ENCODE data around the gene FYCO1. TPM values are rescaled to one million over a fixed set of nuclear protein-coding genes. Genes with fewer than 3 reads are reported as not detected.

FYCO1 gene
- total and polyA plus RNA-seq, 2 donors (not counting 1 experiment from before 2014, with no cell fraction given), result 19.2 to 82.2 TPM

- Histone ChIP-seq H3K79me2 (ENCODE audit: control insufficient read depth, insufficient read depth, low read length) (no peaks in the 10 kb centered on the region), H4K20me1 (ENCODE audit: control insufficient read depth, extremely low read depth, insufficient read depth, low read length) (no peaks in the 10 kb centered on the region), H3K27me3 (ENCODE audit: control insufficient read depth, insufficient read depth, low read length) (no peaks in the 10 kb centered on the region), H2AFZ (ENCODE audit: low read length) (no peak overlapping the region), H3K36me3 (ENCODE audit: control insufficient read depth, insufficient read depth, low read length) (peaks cover 15% of the 10 kb centered on the region), H3K9me3 (ENCODE audit: control insufficient read depth, insufficient read depth, low read depth, low read length) (no peaks in the 10 kb centered on the region), H3K9ac (ENCODE audit: insufficient read depth, low read length) (no peak overlapping the region), H3K4me2 (ENCODE audit: extremely low read depth, insufficient read depth, low read length) (no peak overlapping the region), H3K4me3 (replicated peaks in 1 of 4; ENCODE audit: control extremely low read depth in 1 of 4, insufficient read depth in 1 of 4, low read depth in 3 of 4, low read length in 4 of 4) (no peak overlapping the region), H3K4me1 (ENCODE audit: control insufficient read depth, extremely low read depth, insufficient read depth, low read length) (peaks cover 13% of the 10 kb centered on the region), H3K27ac (ENCODE audit: insufficient read depth, low read length) (no peak overlapping the region)
- TF ChIP-seq CTCF (conservative IDR thresholded peaks at IDR 0.05 in 1 of 2, IDR thresholded peaks at IDR 0.05 in 1 of 2; ENCODE audit: low read depth in 1 of 2, low read length in 2 of 2) (no peak), EZH2 (IDR thresholded peaks at IDR 0.05; ENCODE audit: low read length, missing control alignments) (no peak)
- DNase-seq (ENCODE audit: low read depth in 2 of 2), result no peak
Observed at GRCh38 chr3:45979378-45979777, 16.2 kb downstream of the FYCO1 start.

- TF ChIP-seq CTCF (conservative IDR thresholded peaks at IDR 0.05 in 1 of 2, IDR thresholded peaks at IDR 0.05 in 1 of 2; ENCODE audit: low read depth in 1 of 2, low read length in 2 of 2) (no peak), EZH2 (IDR thresholded peaks at IDR 0.05; ENCODE audit: low read length, missing control alignments) (no peak)
- Histone ChIP-seq H4K20me1 (ENCODE audit: control insufficient read depth, extremely low read depth, insufficient read depth, low read length) (no peaks in the 10 kb centered on the region), H3K9ac (ENCODE audit: insufficient read depth, low read length) (no peak overlapping the region), H3K4me1 (ENCODE audit: control insufficient read depth, extremely low read depth, insufficient read depth, low read length) (peaks cover 13% of the 10 kb centered on the region), H3K4me2 (ENCODE audit: extremely low read depth, insufficient read depth, low read length) (no peak overlapping the region), H3K79me2 (ENCODE audit: control insufficient read depth, insufficient read depth, low read length) (no peaks in the 10 kb centered on the region), H3K4me3 (replicated peaks in 1 of 4; ENCODE audit: control extremely low read depth in 1 of 4, insufficient read depth in 1 of 4, low read depth in 3 of 4, low read length in 4 of 4) (no peak overlapping the region), H3K36me3 (ENCODE audit: control insufficient read depth, insufficient read depth, low read length) (peaks cover 15% of the 10 kb centered on the region), H3K9me3 (ENCODE audit: control insufficient read depth, insufficient read depth, low read depth, low read length) (no peaks in the 10 kb centered on the region), H3K27ac (ENCODE audit: insufficient read depth, low read length) (no peak overlapping the region), H2AFZ (ENCODE audit: low read length) (no peak overlapping the region), H3K27me3 (ENCODE audit: control insufficient read depth, insufficient read depth, low read length) (no peaks in the 10 kb centered on the region)
- no peak for DNase-seq (ENCODE audit: low read depth in 2 of 2)
Observed at GRCh38 chr3:45978006-45978761, 17.4 kb downstream of the FYCO1 start.

- Histone ChIP-seq H3K4me3 (replicated peaks in 1 of 4; ENCODE audit: control extremely low read depth in 1 of 4, insufficient read depth in 1 of 4, low read depth in 3 of 4, low read length in 4 of 4) (no peak overlapping the region), H3K27me3 (ENCODE audit: control insufficient read depth, insufficient read depth, low read length) (no peaks in the 10 kb centered on the region)
- no peak for DNase-seq (ENCODE audit: low read depth in 2 of 2)
Observed at GRCh38 chr3:45976191-45977091, 19.2 kb downstream of the FYCO1 start.

More at GRCh38 chr3:45976191-45977091, 19.2 kb downstream of the FYCO1 start:
- no peak overlapping the region for H3K9ac ChIP-seq (ENCODE audit: insufficient read depth, low read length)
- H3K79me2 ChIP-seq (ENCODE audit: control insufficient read depth, insufficient read depth, low read length), result no peaks in the 10 kb centered on the region
- H3K27ac ChIP-seq (ENCODE audit: insufficient read depth, low read length), result no peak overlapping the region
- no peaks in the 10 kb centered on the region for H3K9me3 ChIP-seq (ENCODE audit: control insufficient read depth, insufficient read depth, low read depth, low read length)
- H3K4me1 ChIP-seq (ENCODE audit: control insufficient read depth, extremely low read depth, insufficient read depth, low read length), result peaks cover 14% of the 10 kb centered on the region
- no peaks in the 10 kb centered on the region for H4K20me1 ChIP-seq (ENCODE audit: control insufficient read depth, extremely low read depth, insufficient read depth, low read length)
- H3K36me3 ChIP-seq (ENCODE audit: control insufficient read depth, insufficient read depth, low read length), result peaks cover 13% of the 10 kb centered on the region
- no peak for TF ChIP-seq CTCF (conservative IDR thresholded peaks at IDR 0.05 in 1 of 2, IDR thresholded peaks at IDR 0.05 in 1 of 2; ENCODE audit: low read depth in 1 of 2, low read length in 2 of 2)
- TF ChIP-seq EZH2 (IDR thresholded peaks at IDR 0.05; ENCODE audit: low read length, missing control alignments), result no peak
- H3K4me2 ChIP-seq (ENCODE audit: extremely low read depth, insufficient read depth, low read length), result no peak overlapping the region
- H2AFZ ChIP-seq (ENCODE audit: low read length), result no peak overlapping the region

All from fibroblast of lung (primary cell).